ENCODE results near the gene SLC15A4.
"Not testable (repeated sequence)": the region's sequence is repeated elsewhere in the genome, so short reads cannot be mapped to it uniquely, and the experiment has no call there.

The SLC15A4 gene

GRCh38 chr12:128848371-128848770, 24.6 kb upstream of the SLC15A4 start:
- H3K9ac ChIP-seq (ENCODE audit: low read length) = no peak overlapping the region
- H3K79me2 ChIP-seq (ENCODE audit: insufficient read depth, low read length) = no peaks in the 10 kb centered on the region
- no peaks in the 10 kb centered on the region for H3K9me2 ChIP-seq (replicated peaks; ENCODE audit: insufficient read depth, low read length)
- H2AFZ ChIP-seq (ENCODE audit: low read depth, low read length, severe bottlenecking) = no peak overlapping the region
- H3K27ac ChIP-seq (ENCODE audit: low read depth, low read length) = no peak overlapping the region
- no peaks in the 10 kb centered on the region for H3F3A ChIP-seq (ENCODE audit: insufficient read depth)
- H3K27me3 ChIP-seq (ENCODE audit: low read length) = no peaks in the 10 kb centered on the region
- H3K36me3 ChIP-seq (ENCODE audit: low read length) = no peaks in the 10 kb centered on the region
- H3K4me3 ChIP-seq (ENCODE audit: insufficient read depth, low read length, poor library complexity, severe bottlenecking) = no peak overlapping the region
- no peaks in the 10 kb centered on the region for H4K20me1 ChIP-seq (ENCODE audit: low read depth, low read length)
- no peak overlapping the region for H3K4me2 ChIP-seq (ENCODE audit: low read depth, low read length, poor library complexity, severe bottlenecking)
- H3K9me3 ChIP-seq (ENCODE audit: insufficient read depth, low read length) = no peaks in the 10 kb centered on the region
- TF ChIP-seq CTCF (IDR thresholded peaks at IDR 0.05; ENCODE audit: insufficient read depth, low read length, poor library complexity, severe bottlenecking) (no peak), EZH2phosphoT487 (conservative IDR thresholded peaks at IDR 0.05; ENCODE audit: low read length) (no peak)

- not testable (repeated sequence) for H4K20me1 ChIP-seq (ENCODE audit: low read depth, low read length); H3K9ac ChIP-seq (ENCODE audit: low read length); H3K9me3 ChIP-seq (ENCODE audit: insufficient read depth, low read length); H3K4me2 ChIP-seq (ENCODE audit: low read depth, low read length, poor library complexity, severe bottlenecking); H3K27me3 ChIP-seq (ENCODE audit: low read length); H3K27ac ChIP-seq (ENCODE audit: low read depth, low read length); H3K4me3 ChIP-seq (ENCODE audit: insufficient read depth, low read length, poor library complexity, severe bottlenecking); H3K9me2 ChIP-seq (replicated peaks; ENCODE audit: insufficient read depth, low read length); H3K36me3 ChIP-seq (ENCODE audit: low read length); H3F3A ChIP-seq (ENCODE audit: insufficient read depth); H2AFZ ChIP-seq (ENCODE audit: low read depth, low read length, severe bottlenecking); H3K79me2 ChIP-seq (ENCODE audit: insufficient read depth, low read length)
Measured at GRCh38 chr12:128846671-128847070, 22.9 kb upstream of the SLC15A4 start.

GRCh38 chr12:128844031-128844635, 20.4 kb upstream of the SLC15A4 start:
- Histone ChIP-seq H2AFZ (ENCODE audit: low read depth, low read length, severe bottlenecking) (no peak overlapping the region), H3K79me2 (ENCODE audit: insufficient read depth, low read length) (no peaks in the 10 kb centered on the region), H3F3A (ENCODE audit: insufficient read depth) (0 out of 2 replicates have a peak, but pooled peaks cover 4% of the 10 kb centered on the region), H4K20me1 (ENCODE audit: low read depth, low read length) (no peaks in the 10 kb centered on the region), H3K36me3 (ENCODE audit: low read length) (no peaks in the 10 kb centered on the region), H3K4me2 (ENCODE audit: low read depth, low read length, poor library complexity, severe bottlenecking) (no peak overlapping the region), H3K9ac (ENCODE audit: low read length) (no peak overlapping the region), H3K27me3 (ENCODE audit: low read length) (no peaks in the 10 kb centered on the region), H3K27ac (ENCODE audit: low read depth, low read length) (no peak overlapping the region), H3K9me2 (replicated peaks; ENCODE audit: insufficient read depth, low read length) (no peaks in the 10 kb centered on the region), H3K9me3 (ENCODE audit: insufficient read depth, low read length) (no peaks in the 10 kb centered on the region), H3K4me3 (ENCODE audit: insufficient read depth, low read length, poor library complexity, severe bottlenecking) (no peak overlapping the region)
- TF ChIP-seq EZH2phosphoT487 (conservative IDR thresholded peaks at IDR 0.05; ENCODE audit: low read length) (no peak), CTCF (IDR thresholded peaks at IDR 0.05; ENCODE audit: insufficient read depth, low read length, poor library complexity, severe bottlenecking) (no peak)

GRCh38 chr12:128843538-128843937, 19.8 kb upstream of the SLC15A4 start:
- H3K9ac ChIP-seq (ENCODE audit: low read length) = no peak overlapping the region
- H3K9me2 ChIP-seq (replicated peaks; ENCODE audit: insufficient read depth, low read length) = no peaks in the 10 kb centered on the region

More at GRCh38 chr12:128843538-128843937, 19.8 kb upstream of the SLC15A4 start:
- H3K9me3 ChIP-seq (ENCODE audit: insufficient read depth, low read length) = no peaks in the 10 kb centered on the region
- H3K27ac ChIP-seq (ENCODE audit: low read depth, low read length) = no peak overlapping the region
- H3K4me3 ChIP-seq (ENCODE audit: insufficient read depth, low read length, poor library complexity, severe bottlenecking) = no peak overlapping the region
- H3K36me3 ChIP-seq (ENCODE audit: low read length) = no peaks in the 10 kb centered on the region
- H3K79me2 ChIP-seq (ENCODE audit: insufficient read depth, low read length) = no peaks in the 10 kb centered on the region
- no peak overlapping the region for H2AFZ ChIP-seq (ENCODE audit: low read depth, low read length, severe bottlenecking)
- H3K27me3 ChIP-seq (ENCODE audit: low read length) = no peaks in the 10 kb centered on the region
- TF ChIP-seq CTCF (IDR thresholded peaks at IDR 0.05; ENCODE audit: insufficient read depth, low read length, poor library complexity, severe bottlenecking) (no peak), EZH2phosphoT487 (conservative IDR thresholded peaks at IDR 0.05; ENCODE audit: low read length) (no peak)
- H3K4me2 ChIP-seq (ENCODE audit: low read depth, low read length, poor library complexity, severe bottlenecking) = no peak overlapping the region
- H3F3A ChIP-seq (ENCODE audit: insufficient read depth) = 0 out of 2 replicates have a peak, but pooled peaks cover 4% of the 10 kb centered on the region
- H4K20me1 ChIP-seq (ENCODE audit: low read depth, low read length) = no peaks in the 10 kb centered on the region
